ENCODE data around the gene TFRC.

Gene TFRC

DNA sequence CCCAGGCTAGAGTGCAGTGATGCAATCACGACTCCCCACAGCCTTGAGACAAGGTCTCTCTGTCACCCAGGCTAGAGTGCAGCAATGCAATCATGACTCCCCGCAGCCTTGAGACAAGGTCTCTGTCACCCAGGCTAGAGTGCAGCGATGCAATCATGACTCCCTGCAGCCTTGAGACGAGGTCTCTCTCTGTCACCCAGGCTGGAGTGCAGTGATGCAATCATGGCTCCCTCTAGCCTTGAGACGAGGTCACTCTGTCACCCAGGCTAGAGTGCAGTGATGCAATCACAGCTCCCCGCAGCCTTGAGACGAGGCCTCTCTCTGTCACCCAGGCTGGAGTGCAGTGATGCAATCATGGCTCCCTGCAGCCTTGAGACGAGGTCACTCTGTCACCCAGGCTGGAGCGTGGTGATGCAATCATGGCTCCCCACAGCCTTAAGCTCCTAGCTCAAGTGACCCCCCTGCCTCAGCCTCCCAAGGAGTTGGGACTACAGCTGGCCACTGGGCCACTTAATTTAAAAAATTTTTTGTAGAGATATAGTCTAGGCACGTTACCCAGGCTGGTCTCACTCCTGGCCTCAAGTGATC is 26.1 kb downstream of the TFRC start:
- Histone ChIP-seq H3K9ac (ENCODE audit: low read length) (no peak overlapping the region), H3K4me1 (ENCODE audit: control insufficient read depth, low read depth, low read length) (peaks cover 19% of the 10 kb centered on the region), H3K36me3 (ENCODE audit: control insufficient read depth, low read depth, low read length) (peaks cover 81% of the 10 kb centered on the region), H3K4me3 (ENCODE audit: low read length) (no peak overlapping the region), H3K27me3 (ENCODE audit: control insufficient read depth, insufficient read depth, low read length) (no peaks in the 10 kb centered on the region), H3K27ac (ENCODE audit: low read length) (no peak overlapping the region), H3K9me3 (ENCODE audit: control insufficient read depth, low read depth, low read length) (no peaks in the 10 kb centered on the region)

DNA sequence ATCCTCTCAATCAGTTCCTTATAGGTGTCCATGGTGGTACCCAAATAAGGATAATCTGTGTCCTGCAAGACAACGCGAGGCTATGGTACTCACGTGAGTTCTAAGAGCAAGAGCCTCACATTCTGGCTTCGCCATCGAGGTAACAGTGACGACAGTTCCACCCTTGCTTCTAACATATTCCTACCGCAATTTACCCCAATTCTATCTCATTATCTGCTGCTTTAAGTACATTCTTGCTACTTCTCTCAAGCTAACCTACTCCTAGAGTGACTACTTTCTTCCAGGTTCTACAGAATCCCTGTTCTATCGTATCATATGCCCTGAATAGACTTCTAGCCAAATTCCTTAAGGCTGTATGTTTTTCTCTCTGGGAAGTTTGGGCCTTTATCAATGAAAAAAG is 26.6 kb downstream of the TFRC start:
- H3K36me3 ChIP-seq (ENCODE audit: control insufficient read depth, low read depth, low read length), result peaks cover 83% of the 10 kb centered on the region
- no peaks in the 10 kb centered on the region for H3K27me3 ChIP-seq (ENCODE audit: control insufficient read depth, insufficient read depth, low read length)
- H3K4me3 ChIP-seq (ENCODE audit: low read length), result no peak overlapping the region
- H3K4me1 ChIP-seq (ENCODE audit: control insufficient read depth, low read depth, low read length), result peaks cover 18% of the 10 kb centered on the region
- no peak overlapping the region for H3K9ac ChIP-seq (ENCODE audit: low read length)
- H3K9me3 ChIP-seq (ENCODE audit: control insufficient read depth, low read depth, low read length), result no peaks in the 10 kb centered on the region
- no peak overlapping the region for H3K27ac ChIP-seq (ENCODE audit: low read length)

DNA sequence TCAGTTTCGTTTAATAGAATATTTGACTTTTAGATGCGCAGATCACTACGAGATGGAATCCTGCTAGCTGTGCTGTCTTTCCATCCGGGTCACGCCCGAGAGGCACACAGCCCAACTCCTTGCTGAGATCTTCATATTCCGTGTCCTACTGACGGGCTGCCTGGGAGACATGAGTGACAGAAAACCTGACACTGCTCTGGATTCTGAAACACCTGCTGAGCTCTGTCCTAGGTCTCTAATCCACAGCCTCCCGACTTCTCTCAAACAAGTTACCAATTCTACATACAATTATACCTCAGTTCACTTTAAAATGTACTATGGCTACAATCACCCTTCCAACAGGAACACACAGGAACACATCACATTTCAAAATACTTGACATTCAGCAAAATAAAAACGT is 27.2 kb downstream of the TFRC start:
- Histone ChIP-seq H3K9ac (ENCODE audit: low read length) (no peak overlapping the region), H3K4me3 (ENCODE audit: low read length) (no peak overlapping the region), H3K36me3 (ENCODE audit: control insufficient read depth, low read depth, low read length) (peaks cover 83% of the 10 kb centered on the region), H3K27me3 (ENCODE audit: control insufficient read depth, insufficient read depth, low read length) (no peaks in the 10 kb centered on the region), H3K4me1 (ENCODE audit: control insufficient read depth, low read depth, low read length) (peaks cover 13% of the 10 kb centered on the region), H3K27ac (ENCODE audit: low read length) (no peak overlapping the region), H3K9me3 (ENCODE audit: control insufficient read depth, low read depth, low read length) (no peaks in the 10 kb centered on the region)

DNA sequence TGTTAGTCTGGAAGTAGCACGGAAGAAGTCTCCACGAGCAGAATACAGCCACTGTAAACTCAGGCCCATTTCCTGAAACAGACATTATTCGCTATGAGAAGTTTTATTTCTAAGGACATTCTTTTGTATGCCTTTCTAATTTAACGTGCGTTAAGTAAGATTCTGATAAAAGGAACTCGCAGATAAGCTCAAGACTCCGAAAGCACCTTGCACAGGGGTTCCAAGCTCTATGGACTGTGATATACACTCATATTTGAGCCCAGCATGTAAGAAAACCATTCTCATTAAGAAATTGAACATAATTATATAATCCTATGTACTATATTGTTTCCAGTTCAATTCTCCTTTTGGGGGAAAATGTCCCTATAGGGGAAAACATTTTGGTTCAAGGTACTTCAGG is 28.4 kb downstream of the TFRC start:
- Histone ChIP-seq H3K4me1 (ENCODE audit: control insufficient read depth, low read depth, low read length) (peaks cover 12% of the 10 kb centered on the region), H3K4me3 (ENCODE audit: low read length) (no peak overlapping the region), H3K27ac (ENCODE audit: low read length) (no peak overlapping the region), H3K9me3 (ENCODE audit: control insufficient read depth, low read depth, low read length) (no peaks in the 10 kb centered on the region), H3K9ac (ENCODE audit: low read length) (no peak overlapping the region), H3K36me3 (ENCODE audit: control insufficient read depth, low read depth, low read length) (peaks cover 89% of the 10 kb centered on the region), H3K27me3 (ENCODE audit: control insufficient read depth, insufficient read depth, low read length) (no peaks in the 10 kb centered on the region)

DNA sequence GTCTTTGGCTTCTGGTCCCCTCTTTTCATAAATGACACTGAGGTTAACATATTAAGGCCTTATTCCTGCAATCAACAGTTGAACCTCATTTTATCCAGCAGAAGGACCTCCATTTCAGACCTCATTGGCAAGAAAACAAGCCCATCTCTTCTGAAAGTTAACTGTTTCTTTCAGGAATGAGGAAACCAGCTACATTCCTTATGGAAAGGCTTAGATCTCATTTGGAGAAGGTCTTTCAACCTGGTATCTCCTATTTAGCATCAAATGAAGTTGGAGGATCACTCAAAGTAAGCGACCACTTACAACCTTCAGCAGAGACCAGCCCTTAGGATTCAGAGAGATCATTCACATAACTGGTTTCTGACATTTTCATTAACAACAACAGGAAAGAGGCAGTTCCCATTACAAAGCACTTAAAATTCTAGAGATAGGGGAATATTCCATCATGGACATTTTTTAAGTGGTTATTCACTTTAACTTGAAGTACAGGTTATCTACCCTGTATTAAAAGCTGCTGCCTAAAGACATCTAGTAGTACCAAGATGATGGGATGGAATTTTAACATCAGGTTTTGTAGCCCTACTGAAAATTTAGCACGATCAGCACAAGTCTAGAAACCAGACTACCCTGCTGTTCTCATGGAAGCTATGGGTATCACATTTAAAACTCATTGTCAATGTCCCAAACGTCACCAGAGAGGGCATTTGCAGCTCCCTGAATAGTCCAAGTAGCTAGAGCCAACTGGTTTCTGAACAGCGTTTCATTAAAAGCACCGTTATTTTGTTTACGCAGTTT is 30.4 kb downstream of the TFRC start:
- H3K9me3 ChIP-seq (ENCODE audit: control insufficient read depth, low read depth, low read length), result no peaks in the 10 kb centered on the region
- no peak overlapping the region for H3K4me3 ChIP-seq (ENCODE audit: low read length)
- H3K4me1 ChIP-seq (ENCODE audit: control insufficient read depth, low read depth, low read length), result no peaks in the 10 kb centered on the region
- no peaks in the 10 kb centered on the region for H3K27me3 ChIP-seq (ENCODE audit: control insufficient read depth, insufficient read depth, low read length)
- no peak overlapping the region for H3K9ac ChIP-seq (ENCODE audit: low read length)
- peaks cover 71% of the 10 kb centered on the region for H3K36me3 ChIP-seq (ENCODE audit: control insufficient read depth, low read depth, low read length)
- H3K27ac ChIP-seq (ENCODE audit: low read length), result no peak overlapping the region

DNA sequence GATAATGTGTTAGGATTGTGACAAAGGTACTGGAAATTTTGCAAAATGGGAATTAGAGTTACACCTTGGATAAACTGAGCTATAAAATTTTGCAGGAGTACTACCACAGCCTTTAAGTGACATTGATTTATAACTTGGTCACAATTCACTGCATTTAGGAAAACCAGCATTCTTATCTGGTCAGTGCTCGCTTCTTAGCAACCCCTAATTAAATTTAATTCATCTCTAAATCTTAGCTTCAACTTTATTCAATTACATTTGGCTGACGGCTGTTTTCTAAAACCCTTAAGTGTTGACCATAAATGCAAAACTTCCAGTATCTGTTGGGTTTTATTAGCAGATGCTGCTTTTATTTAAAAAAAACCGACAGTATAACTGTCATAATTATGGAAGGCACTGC is 31.3 kb downstream of the TFRC start:
- peaks cover 63% of the 10 kb centered on the region for H3K36me3 ChIP-seq (ENCODE audit: control insufficient read depth, low read depth, low read length)
- H3K9me3 ChIP-seq (ENCODE audit: control insufficient read depth, low read depth, low read length), result no peaks in the 10 kb centered on the region

DNA sequence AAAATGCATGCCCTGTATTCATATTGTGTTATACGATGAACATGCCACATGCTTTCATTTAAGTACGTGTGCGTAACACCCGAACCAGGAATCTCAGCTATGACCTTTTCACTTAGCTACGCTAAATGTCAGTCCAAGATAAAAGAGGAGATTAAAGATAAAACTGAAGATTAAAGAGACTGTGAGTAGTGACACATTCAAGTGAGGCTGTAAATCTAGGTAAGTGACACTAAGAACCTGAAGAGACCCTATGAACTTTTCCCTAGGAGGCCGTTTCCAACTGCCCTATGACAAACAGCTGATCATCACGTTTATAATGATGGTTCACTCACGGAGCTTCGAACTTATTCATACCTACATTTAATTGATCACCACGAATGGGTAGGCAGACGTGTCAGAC is 32.2 kb downstream of the TFRC start:
- Histone ChIP-seq H3K4me1 (ENCODE audit: control insufficient read depth, low read depth, low read length) (no peaks in the 10 kb centered on the region), H3K9ac (ENCODE audit: low read length) (no peak overlapping the region), H3K9me3 (ENCODE audit: control insufficient read depth, low read depth, low read length) (no peaks in the 10 kb centered on the region), H3K27me3 (ENCODE audit: control insufficient read depth, insufficient read depth, low read length) (no peaks in the 10 kb centered on the region), H3K27ac (ENCODE audit: low read length) (no peak overlapping the region), H3K4me3 (ENCODE audit: low read length) (no peak overlapping the region), H3K36me3 (ENCODE audit: control insufficient read depth, low read depth, low read length) (peaks cover 53% of the 10 kb centered on the region)

More for the DNA sequence above, 31.3 kb downstream of the TFRC start:
- Histone ChIP-seq H3K27ac (ENCODE audit: low read length) (no peak overlapping the region), H3K4me3 (ENCODE audit: low read length) (no peak overlapping the region), H3K27me3 (ENCODE audit: control insufficient read depth, insufficient read depth, low read length) (no peaks in the 10 kb centered on the region), H3K9ac (ENCODE audit: low read length) (no peak overlapping the region), H3K4me1 (ENCODE audit: control insufficient read depth, low read depth, low read length) (no peaks in the 10 kb centered on the region)

DNA sequence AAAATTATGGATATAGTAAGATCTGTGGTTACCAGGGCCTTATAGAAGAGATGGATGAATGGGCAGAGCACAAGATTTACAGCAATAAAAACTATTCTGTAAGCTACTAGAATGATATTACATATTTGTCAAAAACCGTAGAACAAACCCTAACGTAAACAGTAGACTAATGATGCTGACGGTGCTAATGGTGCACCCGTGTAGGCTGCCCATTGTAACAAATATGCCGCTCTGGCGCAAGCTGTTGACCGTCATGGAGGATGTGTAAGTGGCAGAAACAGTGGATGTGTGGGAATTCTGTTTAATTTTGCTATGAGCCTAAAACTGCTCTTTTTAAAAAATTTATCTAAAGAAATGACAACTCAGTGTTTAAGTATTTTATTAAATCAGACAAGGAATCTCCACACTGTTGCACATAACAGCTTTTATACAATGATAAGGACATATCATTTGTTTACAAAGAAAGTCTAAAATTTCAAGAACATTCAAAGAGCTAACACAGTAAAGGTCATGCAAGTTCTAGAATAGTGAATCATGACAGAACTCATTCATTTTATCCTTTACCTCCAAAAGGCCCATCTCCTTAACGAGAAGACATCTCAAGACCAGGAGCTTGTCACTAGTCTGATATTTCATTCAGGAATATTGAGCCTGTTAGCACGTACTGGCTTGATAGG is 32.8 kb downstream of the TFRC start:
- no peaks in the 10 kb centered on the region for H3K9me3 ChIP-seq (ENCODE audit: control insufficient read depth, low read depth, low read length)
- no peak overlapping the region for H3K27ac ChIP-seq (ENCODE audit: low read length)
- H3K4me3 ChIP-seq (ENCODE audit: low read length), result no peak overlapping the region
- no peaks in the 10 kb centered on the region for H3K4me1 ChIP-seq (ENCODE audit: control insufficient read depth, low read depth, low read length)
- no peak overlapping the region for H3K9ac ChIP-seq (ENCODE audit: low read length)
- no peaks in the 10 kb centered on the region for H3K27me3 ChIP-seq (ENCODE audit: control insufficient read depth, insufficient read depth, low read length)
- peaks cover 50% of the 10 kb centered on the region for H3K36me3 ChIP-seq (ENCODE audit: control insufficient read depth, low read depth, low read length)

DNA sequence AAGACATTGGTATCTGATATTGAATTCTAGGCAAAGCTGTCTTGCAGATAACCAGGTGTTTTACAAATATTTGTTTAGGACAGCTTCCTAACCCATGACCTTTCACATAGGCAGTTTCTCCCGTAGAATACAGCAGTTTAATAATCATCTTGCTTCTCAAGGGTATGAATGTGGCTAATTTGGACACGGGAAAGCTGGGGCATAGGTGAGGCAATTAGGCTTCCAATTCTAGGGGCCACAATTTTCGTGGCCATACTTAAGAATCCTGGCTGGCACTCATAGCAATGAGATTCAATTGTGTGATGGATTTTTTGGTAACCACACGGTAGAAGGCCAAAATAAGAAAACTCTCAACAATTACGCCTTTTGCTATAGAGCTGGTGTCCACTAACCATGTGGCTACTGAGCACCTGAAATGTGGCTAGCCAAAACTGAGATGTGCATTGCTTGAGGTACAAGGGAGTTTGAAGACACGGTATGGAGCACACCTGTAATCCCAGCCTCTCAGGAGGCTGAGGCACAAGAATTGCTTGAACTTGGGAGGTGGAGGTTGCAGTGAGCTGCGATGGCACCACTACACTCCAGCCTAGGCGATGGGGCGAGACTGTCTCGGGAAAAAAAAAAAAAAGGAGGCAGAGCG is 34.4 kb downstream of the TFRC start:
- Histone ChIP-seq H3K4me3 (ENCODE audit: low read length) (no peak overlapping the region), H3K36me3 (ENCODE audit: control insufficient read depth, low read depth, low read length) (peaks cover 38% of the 10 kb centered on the region), H3K4me1 (ENCODE audit: control insufficient read depth, low read depth, low read length) (no peaks in the 10 kb centered on the region), H3K27me3 (ENCODE audit: control insufficient read depth, insufficient read depth, low read length) (no peaks in the 10 kb centered on the region), H3K27ac (ENCODE audit: low read length) (no peak overlapping the region), H3K9me3 (ENCODE audit: control insufficient read depth, low read depth, low read length) (no peaks in the 10 kb centered on the region), H3K9ac (ENCODE audit: low read length) (no peak overlapping the region)

DNA sequence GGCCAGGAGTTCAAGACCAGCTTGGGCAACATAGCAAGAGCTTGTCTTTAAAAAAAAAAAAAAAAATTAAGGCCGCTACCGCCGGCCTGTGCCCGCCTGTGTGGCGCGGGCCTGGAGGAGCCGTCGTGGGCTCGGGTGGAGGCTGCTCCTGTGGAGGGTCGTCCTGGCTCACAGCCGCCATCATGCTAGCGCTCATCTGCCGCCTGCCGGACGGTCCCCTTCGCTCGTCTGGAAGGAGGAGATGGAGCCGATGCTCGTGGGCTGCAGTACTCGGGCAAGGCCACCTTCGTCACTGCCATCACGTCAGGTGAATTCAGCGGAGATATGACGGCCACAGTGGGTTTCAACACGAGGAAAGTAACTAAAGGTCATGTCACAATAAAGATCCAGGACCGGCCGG is 37.4 kb downstream of the TFRC start:
- Histone ChIP-seq H3K4me1 (ENCODE audit: control insufficient read depth, low read depth, low read length) (no peaks in the 10 kb centered on the region), H3K4me3 (ENCODE audit: low read length) (no peak overlapping the region), H3K9ac (ENCODE audit: low read length) (no peak overlapping the region), H3K27ac (ENCODE audit: low read length) (no peak overlapping the region), H3K9me3 (ENCODE audit: control insufficient read depth, low read depth, low read length) (no peaks in the 10 kb centered on the region), H3K27me3 (ENCODE audit: control insufficient read depth, insufficient read depth, low read length) (no peaks in the 10 kb centered on the region), H3K36me3 (ENCODE audit: control insufficient read depth, low read depth, low read length) (peaks cover 11% of the 10 kb centered on the region)

DNA sequence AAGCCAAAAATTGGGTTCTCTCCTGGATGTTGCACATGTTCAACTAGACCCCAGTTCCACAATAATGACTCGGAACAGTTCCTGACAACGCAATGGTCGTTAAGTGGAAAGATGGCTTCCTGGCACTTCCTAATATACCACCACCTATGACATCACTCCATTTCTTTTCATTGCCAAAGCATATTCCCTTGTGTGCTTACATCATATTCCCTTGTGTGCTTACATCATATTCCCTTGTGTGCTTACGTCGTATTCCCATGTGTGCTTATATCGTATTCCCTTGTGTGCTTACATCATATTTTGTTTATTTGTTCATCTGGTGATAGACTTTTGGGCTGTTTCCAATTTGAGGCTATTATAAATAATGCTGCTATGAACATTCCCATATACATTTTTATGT is 39.2 kb downstream of the TFRC start:
- Histone ChIP-seq H3K36me3 (ENCODE audit: control insufficient read depth, low read depth, low read length) (no peaks in the 10 kb centered on the region), H3K27me3 (ENCODE audit: control insufficient read depth, insufficient read depth, low read length) (no peaks in the 10 kb centered on the region), H3K9ac (ENCODE audit: low read length) (no peak overlapping the region)

More for the DNA sequence above, 39.2 kb downstream of the TFRC start:
- H3K9me3 ChIP-seq (ENCODE audit: control insufficient read depth, low read depth, low read length), result no peaks in the 10 kb centered on the region
- H3K4me1 ChIP-seq (ENCODE audit: control insufficient read depth, low read depth, low read length), result no peaks in the 10 kb centered on the region
- no peak overlapping the region for H3K27ac ChIP-seq (ENCODE audit: low read length)
- H3K4me3 ChIP-seq (ENCODE audit: low read length), result no peak overlapping the region

Measured in iPS-18a (cell line).